ENCODE results near the gene CCRL2. TPM values are rescaled to one million over a fixed set of nuclear protein-coding genes. Genes with fewer than 3 reads are reported as not detected.

CCRL2 gene
- total RNA-seq, 1 donor: 0.72 TPM

- TF ChIP-seq, protein P1, sequence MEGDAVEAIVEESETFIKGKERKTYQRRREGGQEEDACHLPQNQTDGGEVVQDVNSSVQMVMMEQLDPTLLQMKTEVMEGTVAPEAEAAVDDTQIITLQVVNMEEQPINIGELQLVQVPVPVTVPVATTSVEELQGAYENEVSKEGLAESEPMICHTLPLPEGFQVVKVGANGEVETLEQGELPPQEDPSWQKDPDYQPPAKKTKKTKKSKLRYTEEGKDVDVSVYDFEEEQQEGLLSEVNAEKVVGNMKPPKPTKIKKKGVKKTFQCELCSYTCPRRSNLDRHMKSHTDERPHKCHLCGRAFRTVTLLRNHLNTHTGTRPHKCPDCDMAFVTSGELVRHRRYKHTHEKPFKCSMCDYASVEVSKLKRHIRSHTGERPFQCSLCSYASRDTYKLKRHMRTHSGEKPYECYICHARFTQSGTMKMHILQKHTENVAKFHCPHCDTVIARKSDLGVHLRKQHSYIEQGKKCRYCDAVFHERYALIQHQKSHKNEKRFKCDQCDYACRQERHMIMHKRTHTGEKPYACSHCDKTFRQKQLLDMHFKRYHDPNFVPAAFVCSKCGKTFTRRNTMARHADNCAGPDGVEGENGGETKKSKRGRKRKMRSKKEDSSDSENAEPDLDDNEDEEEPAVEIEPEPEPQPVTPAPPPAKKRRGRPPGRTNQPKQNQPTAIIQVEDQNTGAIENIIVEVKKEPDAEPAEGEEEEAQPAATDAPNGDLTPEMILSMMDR (IDR thresholded peaks at IDR 0.05; ENCODE audit: extremely low read depth, low read depth, low read length): peak; percentile 79
- Histone ChIP-seq H3K27ac (ENCODE audit: low read depth, low read length) (no peak overlapping the region), H3K9me3 (ENCODE audit: low read depth, low read length) (no peaks in the 10 kb centered on the region), H3K4me2 (ENCODE audit: insufficient read depth, low read length) (no peak overlapping the region), H2AFZ (ENCODE audit: low read length) (no peak overlapping the region), H4K20me1 (ENCODE audit: insufficient read depth, low read length) (no peaks in the 10 kb centered on the region), H3K36me3 (ENCODE audit: insufficient read depth, low read length) (no peaks in the 10 kb centered on the region), H3K27me3 (ENCODE audit: insufficient read depth, low read length) (peaks cover 67% of the 10 kb centered on the region), H3K4me3 (ENCODE audit: insufficient read depth, low read length) (no peak overlapping the region), H3K4me1 (ENCODE audit: insufficient read depth, low read length) (peaks cover 4% of the 10 kb centered on the region), H3K79me2 (ENCODE audit: insufficient read depth, low read length) (no peaks in the 10 kb centered on the region)
- peak; percentile 56 for DNase-seq (ENCODE audit: insufficient read length, low spot score, missing footprints)
These were observed 28.6 kb upstream of the CCRL2 start for GRCh38 chr3:46378426-46378942.

- peak overlapping the region; percentile 37 for H3K4me2 ChIP-seq (ENCODE audit: insufficient read depth, low read length)
- no peak for DNase-seq (ENCODE audit: insufficient read length, low spot score, missing footprints)
These were observed 26.4 kb upstream of the CCRL2 start for GRCh38 chr3:46380471-46381221.

GRCh38 chr3:46381625-46382024 lies 25.4 kb upstream of the CCRL2 start:
- Histone ChIP-seq H2AFZ (ENCODE audit: low read length) (no peak overlapping the region), H3K79me2 (ENCODE audit: insufficient read depth, low read length) (no peaks in the 10 kb centered on the region), H3K9me3 (ENCODE audit: low read depth, low read length) (no peaks in the 10 kb centered on the region), H3K4me1 (ENCODE audit: insufficient read depth, low read length) (peaks cover 4% of the 10 kb centered on the region), H3K4me3 (ENCODE audit: insufficient read depth, low read length) (no peak overlapping the region), H3K27me3 (ENCODE audit: insufficient read depth, low read length) (peaks cover 41% of the 10 kb centered on the region), H4K20me1 (ENCODE audit: insufficient read depth, low read length) (no peaks in the 10 kb centered on the region), H3K4me2 (ENCODE audit: insufficient read depth, low read length) (no peak overlapping the region), H3K36me3 (ENCODE audit: insufficient read depth, low read length) (no peaks in the 10 kb centered on the region), H3K27ac (ENCODE audit: low read depth, low read length) (no peak overlapping the region)
- no peak for DNase-seq (ENCODE audit: insufficient read length, low spot score, missing footprints)
- TF ChIP-seq, protein P1 (IDR thresholded peaks at IDR 0.05; ENCODE audit: extremely low read depth, low read depth, low read length): no peak

More at GRCh38 chr3:46380471-46381221, 26.4 kb upstream of the CCRL2 start:
- TF ChIP-seq, protein P1 (IDR thresholded peaks at IDR 0.05; ENCODE audit: extremely low read depth, low read depth, low read length): no peak
- H3K9me3 ChIP-seq (ENCODE audit: low read depth, low read length): no peaks in the 10 kb centered on the region
- H3K36me3 ChIP-seq (ENCODE audit: insufficient read depth, low read length): no peaks in the 10 kb centered on the region
- no peak overlapping the region for H3K4me3 ChIP-seq (ENCODE audit: insufficient read depth, low read length)
- no peaks in the 10 kb centered on the region for H3K79me2 ChIP-seq (ENCODE audit: insufficient read depth, low read length)
- H3K4me1 ChIP-seq (ENCODE audit: insufficient read depth, low read length): peaks cover 4% of the 10 kb centered on the region
- no peak overlapping the region for H3K27ac ChIP-seq (ENCODE audit: low read depth, low read length)
- no peak overlapping the region for H2AFZ ChIP-seq (ENCODE audit: low read length)
- no peaks in the 10 kb centered on the region for H4K20me1 ChIP-seq (ENCODE audit: insufficient read depth, low read length)
- peaks cover 50% of the 10 kb centered on the region for H3K27me3 ChIP-seq (ENCODE audit: insufficient read depth, low read length)

DNA sequence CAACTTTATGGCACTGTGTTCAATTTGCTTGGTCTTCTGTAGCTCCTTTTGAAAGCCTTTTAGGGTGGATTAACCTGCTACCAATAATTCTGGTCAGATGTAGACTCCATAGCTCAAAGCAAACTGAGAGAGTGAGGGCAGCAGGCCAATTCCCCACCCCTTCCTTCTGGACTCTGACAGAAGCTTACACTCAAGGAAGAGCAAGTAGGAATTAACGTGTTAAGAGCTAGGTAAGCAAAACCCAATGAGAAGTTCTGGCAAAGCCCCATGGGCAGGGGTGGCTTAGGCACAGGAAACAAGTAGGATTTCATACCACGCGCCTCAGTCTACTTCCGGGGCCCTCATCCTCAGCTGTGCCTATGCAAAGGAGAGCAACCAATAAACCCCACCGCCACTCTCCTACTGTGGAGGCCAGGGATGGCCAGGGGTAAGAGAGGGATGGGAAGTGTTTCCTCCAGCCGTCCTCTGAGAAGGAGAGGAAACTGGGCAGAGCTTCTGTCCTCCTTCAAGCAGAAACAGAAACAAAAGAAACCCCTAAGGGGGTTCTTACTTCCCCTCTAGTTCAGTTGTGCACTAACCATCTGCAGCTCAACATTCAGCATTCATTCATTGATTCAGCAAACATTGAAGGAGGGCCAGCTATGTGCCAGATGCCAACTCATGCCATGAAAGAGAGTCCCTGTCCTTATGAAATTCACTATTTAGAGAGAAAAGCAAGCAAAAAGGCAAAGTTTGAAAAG lies 23.7 kb upstream of the CCRL2 start:
- H3K27me3 ChIP-seq (ENCODE audit: insufficient read depth, low read length): peaks cover 33% of the 10 kb centered on the region
- TF ChIP-seq, protein P1 (IDR thresholded peaks at IDR 0.05; ENCODE audit: extremely low read depth, low read depth, low read length): no peak
- no peaks in the 10 kb centered on the region for H3K36me3 ChIP-seq (ENCODE audit: insufficient read depth, low read length)
- DNase-seq (ENCODE audit: insufficient read length, low spot score, missing footprints): no peak
- H3K9me3 ChIP-seq (ENCODE audit: low read depth, low read length): no peaks in the 10 kb centered on the region
- H3K27ac ChIP-seq (ENCODE audit: low read depth, low read length): no peak overlapping the region
- H3K4me1 ChIP-seq (ENCODE audit: insufficient read depth, low read length): peaks cover 4% of the 10 kb centered on the region
- no peak overlapping the region for H3K4me3 ChIP-seq (ENCODE audit: insufficient read depth, low read length)
- H3K4me2 ChIP-seq (ENCODE audit: insufficient read depth, low read length): no peak overlapping the region
- H3K79me2 ChIP-seq (ENCODE audit: insufficient read depth, low read length): no peaks in the 10 kb centered on the region
- H2AFZ ChIP-seq (ENCODE audit: low read length): no peak overlapping the region
- no peaks in the 10 kb centered on the region for H4K20me1 ChIP-seq (ENCODE audit: insufficient read depth, low read length)

Data from osteoblast (primary cell).